AG09309 (cell line): ENCODE data around the gene TNP2.

Experiments
- DNase-seq: peaks from one replicate; pipeline ENCODE4 v3.0.0-alpha.2; 2010; ENCODE audit warnings: low read depth
- H3K4me3 ChIP-seq: 2 replicates; pipeline ENCODE4 v1.5.1; 2011; ENCODE audit warnings: mild to moderate bottlenecking, low read depth, low read length, moderate library complexity; ENCODE audit not compliant: control insufficient read depth
- TF ChIP-seq, protein P1 (sequence below): IDR thresholded peaks from 2 replicates; pipeline ENCODE4 v1.5.1; 2011; ENCODE audit warnings: mild to moderate bottlenecking, low read depth, low read length, inconsistent platforms; ENCODE audit not compliant: insufficient read depth, control insufficient read depth; ENCODE audit errors: missing control alignments

The TNP2 gene

DNA sequence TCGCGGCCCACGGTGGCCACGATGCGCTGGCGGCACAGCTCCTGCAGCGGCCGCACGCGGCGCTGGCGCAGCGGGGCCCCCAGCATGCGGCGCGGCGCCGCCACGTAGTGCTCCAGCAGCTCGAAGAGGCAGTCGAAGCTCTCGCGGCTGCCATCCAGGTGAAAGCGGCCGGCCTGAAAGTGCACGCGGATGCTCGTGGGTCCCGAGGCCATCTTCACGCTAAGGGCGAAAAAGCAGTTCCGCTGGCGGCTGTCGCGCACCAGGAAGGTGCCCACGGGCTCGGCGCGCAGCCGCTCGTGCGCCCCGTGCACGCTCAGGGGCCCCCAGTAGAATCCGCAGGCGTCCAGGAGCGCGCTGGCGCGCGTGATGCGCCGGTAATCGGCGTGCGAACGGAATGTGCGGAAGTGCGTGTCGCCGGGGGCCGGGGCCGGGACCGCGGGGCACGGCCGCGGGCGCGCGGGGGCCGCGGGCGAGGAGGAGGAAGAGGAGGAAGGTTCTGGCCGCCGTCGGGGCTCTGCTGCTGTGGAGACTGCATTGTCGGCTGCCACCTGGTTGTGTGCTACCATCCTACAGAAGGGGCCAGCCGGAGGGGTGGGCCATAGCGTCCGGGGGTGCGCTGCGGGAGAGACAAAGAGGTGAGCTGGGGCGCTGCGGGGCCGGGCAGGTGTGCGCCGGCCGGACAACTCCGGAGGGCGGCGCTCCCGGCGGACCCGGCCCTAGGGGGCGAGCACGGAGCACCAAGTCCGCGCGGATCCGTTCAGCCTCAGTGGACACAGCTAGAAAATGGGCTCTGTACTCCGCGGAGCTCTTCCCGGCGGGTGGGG lies 14.0 kb downstream of the TNP2 start:
- peak overlapping the region; percentile 63 for H3K4me3 ChIP-seq
- TF ChIP-seq, protein P1, sequence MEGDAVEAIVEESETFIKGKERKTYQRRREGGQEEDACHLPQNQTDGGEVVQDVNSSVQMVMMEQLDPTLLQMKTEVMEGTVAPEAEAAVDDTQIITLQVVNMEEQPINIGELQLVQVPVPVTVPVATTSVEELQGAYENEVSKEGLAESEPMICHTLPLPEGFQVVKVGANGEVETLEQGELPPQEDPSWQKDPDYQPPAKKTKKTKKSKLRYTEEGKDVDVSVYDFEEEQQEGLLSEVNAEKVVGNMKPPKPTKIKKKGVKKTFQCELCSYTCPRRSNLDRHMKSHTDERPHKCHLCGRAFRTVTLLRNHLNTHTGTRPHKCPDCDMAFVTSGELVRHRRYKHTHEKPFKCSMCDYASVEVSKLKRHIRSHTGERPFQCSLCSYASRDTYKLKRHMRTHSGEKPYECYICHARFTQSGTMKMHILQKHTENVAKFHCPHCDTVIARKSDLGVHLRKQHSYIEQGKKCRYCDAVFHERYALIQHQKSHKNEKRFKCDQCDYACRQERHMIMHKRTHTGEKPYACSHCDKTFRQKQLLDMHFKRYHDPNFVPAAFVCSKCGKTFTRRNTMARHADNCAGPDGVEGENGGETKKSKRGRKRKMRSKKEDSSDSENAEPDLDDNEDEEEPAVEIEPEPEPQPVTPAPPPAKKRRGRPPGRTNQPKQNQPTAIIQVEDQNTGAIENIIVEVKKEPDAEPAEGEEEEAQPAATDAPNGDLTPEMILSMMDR: no peak
- DNase-seq: no peak

DNA sequence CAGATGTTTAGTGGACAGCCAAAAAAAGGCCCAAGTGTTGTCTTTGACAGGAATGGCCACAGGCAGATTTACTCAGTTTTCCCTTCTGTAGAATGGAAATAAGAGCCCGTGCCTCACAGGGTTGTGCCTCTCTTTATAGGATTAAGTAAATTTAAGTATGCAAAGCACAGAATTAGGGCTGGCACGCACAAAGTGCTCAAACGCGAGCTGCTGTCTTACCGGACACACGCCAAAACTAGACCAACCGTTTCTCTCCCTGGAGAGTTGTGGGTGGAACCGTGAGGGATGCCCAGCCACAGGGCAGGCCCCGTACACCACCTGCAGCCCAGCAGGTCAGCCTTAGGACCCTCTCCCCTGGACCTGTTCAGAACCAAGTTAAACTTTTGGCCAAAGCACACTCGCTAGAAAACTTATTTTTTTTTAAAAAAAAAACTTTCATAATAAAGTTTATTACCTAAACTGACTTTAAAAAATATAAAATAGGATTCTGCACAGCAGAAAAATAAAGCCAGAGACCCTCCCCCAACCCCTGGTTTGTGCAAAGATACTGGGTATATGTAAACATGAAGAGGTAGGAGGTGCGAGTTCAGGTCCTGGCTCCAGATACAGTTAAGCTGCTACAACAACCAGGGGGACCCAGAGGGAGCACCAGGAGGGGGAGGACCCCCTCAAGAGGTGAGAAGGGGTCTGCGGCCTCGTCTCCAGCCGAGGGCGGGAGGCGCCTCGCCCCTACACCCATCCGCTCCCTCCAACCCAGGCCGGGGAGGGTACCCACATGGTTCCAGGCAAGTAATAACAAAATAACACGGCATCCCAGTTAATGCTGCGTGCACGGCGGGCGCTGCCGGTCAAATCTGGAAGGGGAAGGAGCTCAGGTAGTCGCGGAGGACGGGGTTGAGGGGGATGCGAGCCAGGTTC lies 14.9 kb downstream of the TNP2 start:
- TF ChIP-seq, protein P1: no peak
- peak overlapping the region; percentile 63 for H3K4me3 ChIP-seq
- no peak for DNase-seq

DNA sequence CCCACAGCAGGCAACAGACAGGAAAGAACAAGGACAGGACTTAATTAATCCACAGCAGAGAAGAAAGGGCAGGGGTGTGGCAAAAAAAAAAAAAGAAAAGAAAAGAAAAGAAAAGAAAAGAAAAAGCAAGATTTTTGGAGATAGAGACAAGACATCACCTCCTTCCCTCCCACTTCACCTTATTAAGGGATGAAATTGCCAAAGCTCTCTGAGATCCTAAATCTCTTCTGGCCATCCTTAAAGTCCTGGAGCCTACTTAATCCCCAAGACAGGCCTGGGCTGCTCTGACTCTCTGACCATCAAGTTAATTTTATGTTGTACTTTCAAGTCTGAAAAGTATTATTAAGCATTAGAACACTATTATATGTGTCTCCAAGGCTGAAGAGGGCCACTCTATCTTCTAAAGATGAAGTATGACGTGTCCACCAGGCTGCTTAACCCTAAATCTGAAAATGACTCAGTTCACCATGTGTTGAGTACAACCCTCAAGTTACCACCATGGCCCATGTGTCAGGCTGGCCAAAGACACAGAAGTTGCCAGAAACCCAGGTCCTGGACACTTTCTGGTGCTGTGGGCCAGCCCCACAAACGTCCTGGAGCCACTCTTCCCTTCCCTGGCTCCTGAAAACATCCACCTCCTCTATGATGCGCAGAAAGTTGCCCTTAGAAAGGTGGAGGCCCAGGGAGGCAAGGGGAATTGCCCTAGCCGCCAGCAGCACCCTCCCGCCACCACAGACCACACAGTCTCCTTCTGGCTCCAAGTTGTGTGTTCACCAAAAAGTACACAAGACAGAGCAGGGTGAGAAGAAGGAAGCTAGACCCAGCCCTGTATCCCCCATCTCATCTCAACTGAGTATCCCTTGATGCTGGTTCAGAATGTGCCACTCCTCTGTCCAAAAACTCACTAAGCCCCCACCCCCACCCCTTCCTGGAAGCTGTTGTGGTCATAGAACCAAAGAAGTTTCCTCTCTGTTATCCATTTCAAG lies 15.8 kb downstream of the TNP2 start:
- DNase-seq: no peak
- TF ChIP-seq, protein P1: no peak
- no peak overlapping the region for H3K4me3 ChIP-seq

DNA sequence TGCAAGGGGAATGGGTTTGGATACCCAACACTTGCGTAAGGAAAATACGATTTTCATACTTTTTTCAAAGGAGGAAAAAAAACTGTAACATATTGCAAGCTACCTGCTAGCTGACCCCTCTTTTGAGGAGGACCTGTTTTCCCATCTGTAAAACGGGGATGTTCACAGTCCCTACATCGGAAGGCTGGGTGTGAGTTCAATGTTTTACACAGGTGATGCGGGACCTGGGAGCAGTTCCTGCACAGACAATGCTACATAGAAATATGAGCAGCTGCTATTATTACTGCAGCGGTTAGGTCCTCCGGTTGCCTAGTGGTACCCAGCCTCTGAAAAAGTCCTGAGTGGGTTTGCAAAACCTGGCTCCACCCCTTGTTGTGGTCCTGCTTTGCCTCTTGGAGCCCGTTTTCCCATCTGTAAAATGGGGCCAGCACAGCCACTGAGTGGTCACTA lies 16.6 kb downstream of the TNP2 start:
- no peak overlapping the region for H3K4me3 ChIP-seq
- no peak for DNase-seq
- TF ChIP-seq, protein P1: no peak

DNA sequence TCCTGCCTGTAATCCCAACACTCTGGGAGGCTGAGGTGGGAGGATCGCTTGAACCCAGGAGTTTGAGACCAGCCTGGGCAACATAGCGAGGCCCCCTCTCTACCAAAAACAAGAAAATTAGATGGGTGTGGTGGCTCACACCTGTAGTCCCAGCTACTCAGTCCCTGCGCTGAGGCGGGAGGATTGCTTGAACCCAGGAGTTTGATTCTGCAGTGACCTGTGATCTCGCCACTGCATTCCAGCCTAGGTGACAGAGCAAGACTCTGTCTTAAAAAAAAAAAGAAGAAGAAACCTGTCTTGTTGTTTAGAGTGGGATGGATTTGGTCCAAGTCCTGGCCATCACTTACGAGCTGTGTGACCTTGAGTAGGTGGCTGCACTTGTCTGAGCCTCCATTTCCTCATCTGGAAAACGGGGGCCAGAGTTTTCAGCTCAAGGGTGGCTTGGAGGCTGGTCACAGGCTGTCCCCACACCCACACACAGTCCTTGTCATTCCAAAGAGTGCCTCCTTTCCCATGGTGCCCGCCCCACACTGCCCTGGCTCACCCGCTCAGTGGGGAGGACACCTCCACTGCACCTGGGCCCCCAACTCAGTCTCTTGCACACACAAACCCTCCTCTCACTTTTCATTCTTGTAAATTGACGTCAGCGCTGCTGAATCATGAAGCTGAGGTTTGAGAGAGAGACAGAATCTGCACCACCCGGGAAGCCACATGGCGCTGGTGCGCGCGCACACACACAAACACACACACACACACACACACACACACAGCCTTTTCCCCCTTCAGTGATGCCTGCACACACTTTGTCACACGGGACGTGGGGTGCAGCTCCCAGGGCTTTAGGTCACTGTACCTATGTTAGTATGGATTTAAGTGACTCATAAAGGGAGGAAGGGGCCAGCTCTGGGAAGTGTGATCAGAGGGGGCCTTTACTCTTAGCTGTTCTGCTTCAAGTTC lies 17.3 kb downstream of the TNP2 start:
- TF ChIP-seq, protein P1: no peak
- DNase-seq: peak; percentile 56
- no peak overlapping the region for H3K4me3 ChIP-seq
